Germinal center (tissue), 1 donor: ENCODE data around the gene HSPB8.
A peak's percentile ranks its signal among the peaks of the same experiment; 100 is the strongest.
"Not testable (repeated sequence)": the region's sequence is repeated elsewhere in the genome, so short reads cannot be mapped to it uniquely, and the experiment has no call there.

ENCODE experiments used
- DNase-seq: peaks from one replicate; pipeline ENCODE4 v3.0.0; 2012; ENCODE audit warnings: mixed read lengths, low spot score

Gene HSPB8

DNA sequence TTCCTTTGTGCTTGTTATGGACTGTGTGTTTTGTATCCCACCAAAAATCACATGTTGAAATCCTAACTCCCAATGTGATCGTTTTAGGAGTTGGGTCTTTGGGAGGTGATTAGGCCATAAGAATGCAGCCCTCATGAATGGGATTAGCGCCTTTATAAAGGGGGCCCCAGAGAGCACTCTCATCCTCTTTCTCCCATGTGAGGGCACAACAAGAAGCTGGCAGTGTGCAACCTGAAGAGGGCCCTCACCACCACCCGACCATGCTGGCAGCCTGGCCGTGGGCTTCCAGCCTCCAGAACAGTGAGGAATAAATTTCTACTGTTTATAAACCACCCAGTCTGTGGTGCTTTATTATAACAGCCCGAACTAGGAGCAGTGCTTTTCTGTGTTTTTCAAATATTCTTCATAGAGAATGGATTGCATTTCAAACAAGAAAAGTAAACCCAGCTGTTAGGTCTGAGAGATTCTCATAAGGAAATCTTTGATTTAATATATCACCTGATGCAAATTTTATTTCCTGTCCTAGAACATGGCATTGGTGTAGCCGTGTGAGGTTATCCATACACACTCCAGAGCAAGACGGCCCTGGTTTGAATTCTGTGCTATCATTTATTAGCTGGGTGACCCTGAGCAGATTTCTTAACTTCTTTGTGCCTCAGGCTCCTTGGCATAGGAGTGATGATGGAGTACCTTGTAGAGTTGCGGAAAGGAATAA, 27.8 kb downstream of the HSPB8 start:
- DNase-seq: no peak

DNA sequence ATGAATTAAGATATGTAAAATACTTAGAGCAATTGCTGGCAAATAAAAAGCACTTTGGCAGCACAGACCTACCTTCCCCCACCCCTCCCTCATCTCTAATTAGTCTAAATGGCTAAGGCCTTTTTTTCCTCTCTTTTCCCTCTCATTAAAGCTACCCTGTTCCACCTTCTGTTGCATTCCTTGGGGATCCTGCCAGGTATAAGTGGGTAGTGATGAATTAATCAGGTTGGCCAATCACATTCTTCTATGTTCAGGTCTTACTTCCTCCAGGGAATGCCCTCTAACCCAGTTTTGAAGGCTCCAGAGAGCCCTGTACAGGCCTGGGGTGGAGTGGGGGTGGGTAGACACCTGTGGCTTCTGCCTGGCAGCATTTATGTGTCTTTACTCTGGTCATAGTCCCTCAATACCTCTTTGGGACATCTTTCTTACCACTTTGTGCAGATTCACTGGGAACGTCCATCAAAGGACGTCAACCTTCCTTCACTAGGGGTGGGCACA, 28.4 kb downstream of the HSPB8 start:
- no peak for DNase-seq

DNA sequence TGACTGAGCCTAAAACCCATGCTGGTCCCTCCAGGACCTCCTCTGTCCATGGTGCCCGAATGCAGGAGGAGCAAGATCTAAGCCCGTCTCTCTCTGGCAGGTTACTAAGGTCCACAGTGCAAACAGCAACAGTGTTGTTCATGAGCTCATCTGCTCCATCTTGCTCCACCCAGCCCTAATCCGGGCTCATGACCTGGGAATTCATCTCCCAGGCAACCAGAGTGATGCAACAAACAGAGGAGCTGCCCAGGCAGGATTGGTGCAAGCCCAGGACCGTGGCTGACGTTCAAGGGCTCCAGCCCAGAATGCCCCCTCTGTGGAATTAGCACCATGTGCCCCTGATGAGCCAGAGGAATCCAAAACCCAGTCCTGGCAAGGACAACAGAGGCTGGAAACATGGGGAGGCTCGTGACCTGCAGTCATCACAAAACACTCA, 29.9 kb downstream of the HSPB8 start:
- DNase-seq: no peak

DNA sequence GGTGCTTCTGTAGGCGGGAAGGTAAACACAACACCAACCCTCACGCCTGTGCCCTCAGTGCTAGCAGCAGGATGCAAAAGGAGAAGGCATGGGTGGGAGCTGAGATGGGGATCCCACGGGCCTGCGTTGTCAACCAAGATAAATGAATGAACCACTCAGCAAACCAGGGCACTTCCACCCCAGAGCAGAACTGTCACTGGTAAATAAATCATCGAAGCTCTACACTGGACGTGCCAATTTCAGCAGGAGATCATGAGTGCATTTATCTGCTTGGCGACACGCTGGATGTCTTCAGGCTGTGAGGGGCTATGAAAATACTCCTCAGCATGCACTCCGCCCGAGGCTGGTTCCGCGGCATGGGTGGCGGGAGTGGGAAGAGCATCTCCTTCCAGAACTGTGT, 33.2 kb downstream of the HSPB8 start:
- no peak for DNase-seq

DNA sequence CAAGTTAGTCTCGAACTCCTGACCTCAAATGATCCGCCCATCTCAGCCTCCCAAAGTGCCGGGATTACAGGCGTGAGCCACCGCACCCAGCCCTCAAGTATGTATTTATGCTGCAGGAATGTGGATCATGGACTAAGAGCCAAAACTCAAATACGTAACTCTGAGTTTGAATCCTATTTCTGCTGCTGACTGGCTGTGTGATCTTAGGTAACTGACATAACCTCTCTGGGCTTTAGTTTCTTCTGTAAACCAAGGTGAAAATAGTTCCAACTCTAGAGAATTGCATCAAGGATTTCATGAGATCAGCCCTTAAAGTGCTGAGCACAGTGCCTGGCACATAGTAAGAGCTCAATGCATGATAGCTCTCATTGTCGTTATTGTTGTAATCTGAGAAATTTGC, 37.4 kb downstream of the HSPB8 start:
- no peak for DNase-seq

DNA sequence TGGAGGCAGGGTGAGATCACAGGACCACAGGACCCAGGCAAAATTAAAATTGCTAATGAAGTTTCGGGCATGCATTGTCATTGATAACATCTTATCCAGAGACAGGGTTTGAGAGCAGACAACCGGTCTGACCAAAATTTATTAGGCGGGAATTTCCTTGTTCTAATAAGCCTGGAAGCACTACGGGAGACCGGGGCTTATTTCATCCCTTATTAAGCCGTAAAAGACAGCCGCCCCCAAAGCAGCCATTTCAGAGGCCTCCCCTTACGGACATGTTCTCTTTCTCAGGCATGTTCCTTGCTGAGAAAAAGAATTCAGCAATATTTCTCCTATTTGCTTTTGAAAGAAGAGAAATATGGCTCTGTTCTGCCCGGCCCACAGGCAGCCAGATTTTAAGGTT, 40.1 kb downstream of the HSPB8 start:
- DNase-seq: not testable (repeated sequence)

DNA sequence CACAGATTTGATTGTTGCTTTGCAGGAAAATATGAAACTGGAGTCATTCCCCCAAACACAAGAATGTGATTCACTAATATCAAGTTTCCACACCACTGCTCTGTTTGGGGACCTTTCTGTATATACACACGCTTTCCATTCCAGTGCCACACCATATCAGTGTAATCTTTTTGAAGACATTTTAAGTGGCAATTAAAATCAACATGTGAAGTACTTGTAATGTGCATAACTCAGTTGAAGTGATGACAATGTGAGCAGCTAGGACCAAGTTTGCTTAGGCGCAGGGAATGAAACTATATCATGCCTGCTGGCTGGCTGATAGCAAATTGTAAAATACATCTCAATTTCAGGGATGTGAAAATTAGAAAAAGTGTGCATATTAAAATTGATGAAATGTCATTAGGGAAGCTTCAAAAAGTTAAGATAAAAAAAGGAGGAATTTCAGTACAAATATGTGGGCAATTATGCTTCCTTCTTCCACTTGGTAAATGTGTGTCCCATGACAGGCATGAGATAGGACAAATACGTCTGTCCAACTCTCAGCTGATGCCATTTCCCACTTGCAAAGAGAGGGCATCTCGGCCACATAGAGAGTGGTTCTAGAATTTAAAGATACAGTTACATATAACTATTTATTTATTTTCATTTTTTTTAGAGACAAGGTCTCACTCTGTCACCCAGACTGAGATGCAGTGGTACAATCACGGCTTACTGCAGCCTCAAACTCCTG, 43.7 kb downstream of the HSPB8 start:
- no peak for DNase-seq

DNA sequence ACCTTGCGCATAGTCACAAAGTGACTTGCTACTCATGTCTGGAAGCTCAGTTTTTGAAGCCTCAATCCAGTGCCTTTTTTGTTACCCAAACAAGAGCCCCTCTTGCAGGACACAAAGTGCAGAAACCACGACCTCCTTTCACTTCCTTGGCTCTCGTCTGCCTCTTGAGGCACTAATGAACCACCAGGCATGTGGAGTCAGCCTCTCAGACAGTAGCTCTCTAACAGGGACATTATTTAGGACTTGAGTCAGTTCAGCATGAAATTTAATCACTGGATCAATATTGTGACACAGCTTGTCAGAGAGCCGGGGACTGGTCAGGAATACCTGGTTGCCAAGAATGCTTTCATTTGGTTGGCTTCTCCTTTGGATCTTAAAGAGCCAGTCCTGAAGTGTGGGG, 46.7 kb downstream of the HSPB8 start:
- DNase-seq: no peak

DNA sequence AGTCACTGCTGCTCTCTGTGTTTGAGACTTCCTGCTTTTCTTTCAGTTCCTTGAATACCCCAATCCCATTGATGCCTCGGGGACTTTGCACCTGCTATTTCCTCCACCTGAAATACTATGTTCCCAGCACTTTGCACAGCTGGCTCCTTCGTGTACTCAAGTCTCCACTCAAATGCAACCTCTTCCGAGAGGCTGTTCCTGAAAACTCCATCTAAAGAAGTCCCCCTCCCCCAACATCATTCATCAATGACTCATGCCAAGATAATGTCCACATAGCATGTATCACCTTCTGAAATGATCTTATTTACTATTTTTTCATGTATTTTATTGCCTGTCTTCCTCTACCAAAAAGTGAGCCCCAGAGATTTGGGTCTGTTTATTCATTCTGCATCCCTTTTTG, 48.6 kb downstream of the HSPB8 start:
- DNase-seq: no peak

DNA sequence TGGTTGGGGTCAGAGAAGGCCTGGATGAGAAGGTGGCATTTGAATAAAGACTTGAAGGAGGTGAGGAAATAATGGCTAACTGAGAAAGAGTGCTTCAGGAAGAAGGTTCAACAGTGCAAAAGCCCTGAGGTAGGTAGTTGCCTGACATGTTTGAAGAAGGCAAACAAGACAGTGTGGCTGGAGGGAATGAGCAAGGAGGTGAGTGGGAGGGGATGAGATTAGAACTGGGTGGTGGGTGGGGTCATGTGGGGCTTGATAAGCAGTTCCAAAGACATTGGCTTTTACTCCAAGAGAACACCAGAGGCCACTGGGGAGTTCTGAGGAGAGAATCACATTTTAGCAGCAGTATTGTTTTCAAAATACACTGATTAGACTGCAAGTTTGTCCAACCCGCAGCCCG, 50.5 kb downstream of the HSPB8 start:
- DNase-seq: no peak

DNA sequence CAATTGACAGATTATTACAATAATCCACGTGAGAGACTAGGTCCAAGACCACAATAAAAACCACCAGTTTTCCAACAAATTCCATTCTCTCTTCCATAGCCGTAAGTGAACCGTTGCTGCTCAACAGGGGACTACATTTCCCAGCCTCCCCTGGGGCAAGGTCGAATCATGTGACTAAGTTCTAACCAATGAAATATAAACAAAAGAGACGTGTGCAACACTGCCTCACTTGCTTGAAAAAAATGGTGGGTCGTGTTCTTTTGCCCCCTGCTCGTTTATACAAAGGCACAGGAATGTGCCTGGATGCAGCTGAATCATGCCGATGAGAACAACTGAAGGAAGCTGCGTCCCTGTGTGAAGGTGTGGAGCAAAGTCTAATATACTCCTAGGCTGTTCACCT, 51.1 kb downstream of the HSPB8 start:
- peak; percentile 13 for DNase-seq

DNA sequence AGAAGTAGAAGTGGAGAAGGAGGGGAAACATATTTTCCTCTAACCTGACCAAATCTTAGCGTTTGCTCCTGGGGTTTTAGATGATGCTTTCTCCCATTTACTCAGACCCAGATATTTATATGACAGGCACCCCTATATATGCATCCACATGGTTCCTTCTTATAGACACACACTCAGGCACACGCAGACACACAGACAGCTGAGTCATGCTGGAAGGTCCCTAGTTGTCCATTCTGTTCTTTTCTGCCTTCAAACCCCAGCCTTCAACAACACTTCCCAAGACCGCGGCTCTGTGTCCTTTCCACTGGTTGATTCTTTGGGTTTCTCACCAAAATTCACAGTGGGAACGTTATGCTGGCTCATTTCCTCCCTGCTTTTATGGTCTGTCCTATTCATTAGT, 52.1 kb downstream of the HSPB8 start:
- no peak for DNase-seq

DNA sequence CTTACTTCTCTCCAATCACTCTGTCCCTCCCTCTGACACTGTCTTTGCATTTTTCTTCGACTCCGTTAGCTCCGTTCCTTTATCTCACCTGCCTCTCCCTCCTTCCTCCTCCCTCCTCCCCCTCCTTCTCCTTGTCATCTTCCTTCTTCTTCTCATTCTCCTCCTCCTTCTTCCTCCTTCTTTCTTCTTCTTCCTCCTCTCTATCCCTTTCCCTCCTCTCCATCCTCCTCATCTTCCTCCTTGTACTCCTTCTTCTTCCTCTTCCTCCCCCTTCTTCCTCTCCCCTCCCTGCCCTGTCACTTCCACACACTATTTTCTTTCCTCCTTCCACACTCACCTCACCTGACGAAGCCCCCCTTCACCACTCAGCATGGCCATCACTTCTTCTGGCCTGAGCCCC, 53.0 kb downstream of the HSPB8 start:
- no peak for DNase-seq

DNA sequence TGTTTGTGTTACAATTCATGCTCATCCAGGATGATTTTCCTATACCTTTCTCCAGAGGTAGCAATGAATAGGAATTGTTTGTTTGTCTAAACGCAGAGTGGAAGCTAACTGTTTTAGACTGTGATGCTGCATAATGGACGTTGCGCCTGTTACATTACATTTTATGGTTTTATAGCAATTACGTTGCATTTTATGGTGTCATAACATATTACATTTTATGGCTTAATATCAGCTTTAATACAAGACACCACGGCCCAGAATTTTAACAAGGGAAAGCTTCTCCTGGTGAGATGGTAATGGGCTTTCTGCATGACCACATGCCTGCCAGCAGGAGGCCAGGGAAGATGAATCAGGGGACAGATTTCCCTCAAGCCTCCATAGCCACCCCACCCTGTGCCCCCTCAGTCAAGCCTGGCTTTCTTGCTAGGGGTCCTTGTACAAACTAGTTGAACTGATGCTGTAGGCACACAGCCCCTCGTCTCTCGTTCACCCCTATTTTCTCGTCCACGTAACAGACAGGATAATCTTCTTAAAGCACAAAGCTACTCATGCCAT, 56.5 kb downstream of the HSPB8 start:
- DNase-seq: no peak

DNA sequence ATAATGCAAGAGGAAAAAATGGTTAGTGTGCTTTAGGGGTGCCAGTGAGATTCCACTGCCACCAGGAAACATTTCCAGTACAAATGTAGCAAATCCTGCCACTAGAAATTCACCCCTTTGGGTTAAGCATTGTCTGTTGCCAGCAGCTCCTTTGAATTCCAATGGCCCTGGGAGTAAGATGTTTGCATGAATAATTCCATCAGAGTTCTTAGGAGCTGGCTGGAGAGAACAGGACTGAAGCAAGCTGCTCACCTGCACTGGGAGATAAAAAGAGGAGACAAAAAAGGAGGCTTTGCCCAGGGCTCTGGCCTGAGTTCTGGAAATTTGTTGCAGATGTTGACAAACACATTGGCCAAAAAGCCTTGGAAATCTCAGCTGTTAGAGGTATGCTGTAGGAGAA, 57.6 kb downstream of the HSPB8 start:
- DNase-seq: no peak

DNA sequence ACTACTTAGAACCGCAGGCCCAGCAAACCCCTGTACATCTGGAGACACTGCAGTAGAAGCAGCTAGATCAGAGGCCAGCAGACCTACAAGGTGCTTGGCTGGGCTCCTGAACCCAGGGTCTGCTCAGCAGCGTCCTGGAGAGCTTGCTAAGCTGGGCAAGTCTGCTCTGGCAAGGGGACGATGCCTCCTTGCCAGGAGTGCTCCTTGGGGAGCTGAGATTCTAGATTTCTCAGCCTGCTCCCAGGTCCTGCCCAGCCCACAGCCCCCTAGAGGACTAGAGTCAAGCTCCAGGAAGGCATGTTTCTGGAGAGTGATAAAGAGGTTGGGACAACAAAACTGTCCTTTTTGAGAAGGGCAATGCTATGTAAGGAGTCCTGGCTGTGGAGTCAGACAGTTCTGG, 60.3 kb downstream of the HSPB8 start:
- no peak for DNase-seq

DNA sequence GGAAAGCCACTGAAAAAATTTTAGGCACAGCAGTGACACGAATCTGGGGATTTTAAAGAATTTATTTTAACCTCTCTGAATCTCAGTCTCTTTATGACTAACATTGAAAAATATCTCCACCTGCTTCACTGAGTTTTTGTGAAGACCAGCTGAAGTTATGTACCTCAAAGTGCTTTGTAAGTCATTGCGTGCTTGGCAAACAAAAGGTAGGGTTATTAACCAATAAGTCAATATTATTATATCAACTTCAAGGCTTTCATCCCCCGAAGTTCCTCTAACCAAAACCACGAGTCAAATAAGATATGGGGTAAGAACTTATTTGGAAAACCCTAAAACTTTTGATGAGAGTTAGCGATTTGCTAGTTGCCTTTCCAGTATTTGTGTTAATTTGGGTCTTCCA, 62.3 kb downstream of the HSPB8 start:
- no peak for DNase-seq

DNA sequence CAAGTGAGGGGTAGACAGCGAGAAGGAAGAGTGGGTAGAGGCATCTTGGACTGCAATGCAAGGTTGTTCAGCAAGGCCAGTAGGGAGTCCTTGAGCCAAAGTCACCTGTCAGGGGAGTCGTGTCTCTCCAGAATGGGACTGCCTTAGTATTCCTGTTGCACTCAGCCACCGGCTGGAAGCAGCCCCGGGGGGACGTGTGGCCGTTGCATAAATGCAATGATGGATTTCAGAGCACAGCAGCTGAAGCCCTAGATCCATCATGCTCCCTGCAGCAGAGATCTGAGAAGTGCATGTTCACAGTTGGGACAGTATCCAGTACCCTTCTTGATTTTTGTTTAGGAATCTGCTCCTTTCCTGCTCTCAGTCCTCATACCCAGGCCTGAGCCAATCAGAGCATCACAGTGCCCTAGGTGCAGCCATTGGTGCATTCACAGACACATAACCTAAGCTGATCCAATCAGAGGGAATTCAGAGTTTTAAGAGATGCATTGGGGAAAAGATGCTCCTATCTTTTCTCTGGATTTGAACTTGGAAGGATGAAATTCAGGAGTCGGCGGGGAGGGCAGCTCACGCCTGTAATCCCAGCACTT, 62.9 kb downstream of the HSPB8 start:
- no peak for DNase-seq
